ENCODE measurements around the gene AFM. TPM values are rescaled to one million over a fixed set of nuclear protein-coding genes. Genes with fewer than 3 reads are reported as not detected.

AFM gene
- total RNA-seq, 6 donors from 2014 or later, result 0.20 TPM; not detected in 5

DNA sequence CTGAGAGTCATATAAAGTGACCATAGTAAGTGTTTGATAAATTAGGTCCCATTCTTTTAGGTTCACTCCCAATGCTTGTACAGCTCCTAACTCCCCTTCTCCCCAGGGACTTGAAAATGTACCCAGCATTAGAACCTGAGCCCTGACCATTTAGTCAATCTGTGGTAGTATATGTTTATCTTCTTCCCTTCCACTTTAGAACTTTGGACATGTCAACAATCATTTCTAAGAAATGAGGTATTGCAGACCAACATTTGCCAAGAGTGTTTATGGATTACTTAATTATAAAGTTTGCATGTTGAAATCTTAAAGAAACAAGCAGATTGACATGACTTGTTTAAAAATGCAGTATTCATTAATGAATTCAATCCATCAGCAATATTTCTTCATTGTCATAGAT is 26.0 kb downstream of the AFM start:
- no peak overlapping the region for H3K27ac ChIP-seq
- ATAC-seq (ENCODE audit: low FRiP score in 2 of 2) (no peak), DNase-seq (no peak)
- H3K9me3 ChIP-seq, result no peaks in the 10 kb centered on the region
- H3K36me3 ChIP-seq, result no peaks in the 10 kb centered on the region
- no peak for TF ChIP-seq POLR2AphosphoS5 (IDR thresholded peaks at IDR 0.05)
- TF ChIP-seq EP300 (IDR thresholded peaks at IDR 0.05), result no peak
- TF ChIP-seq, protein P1, sequence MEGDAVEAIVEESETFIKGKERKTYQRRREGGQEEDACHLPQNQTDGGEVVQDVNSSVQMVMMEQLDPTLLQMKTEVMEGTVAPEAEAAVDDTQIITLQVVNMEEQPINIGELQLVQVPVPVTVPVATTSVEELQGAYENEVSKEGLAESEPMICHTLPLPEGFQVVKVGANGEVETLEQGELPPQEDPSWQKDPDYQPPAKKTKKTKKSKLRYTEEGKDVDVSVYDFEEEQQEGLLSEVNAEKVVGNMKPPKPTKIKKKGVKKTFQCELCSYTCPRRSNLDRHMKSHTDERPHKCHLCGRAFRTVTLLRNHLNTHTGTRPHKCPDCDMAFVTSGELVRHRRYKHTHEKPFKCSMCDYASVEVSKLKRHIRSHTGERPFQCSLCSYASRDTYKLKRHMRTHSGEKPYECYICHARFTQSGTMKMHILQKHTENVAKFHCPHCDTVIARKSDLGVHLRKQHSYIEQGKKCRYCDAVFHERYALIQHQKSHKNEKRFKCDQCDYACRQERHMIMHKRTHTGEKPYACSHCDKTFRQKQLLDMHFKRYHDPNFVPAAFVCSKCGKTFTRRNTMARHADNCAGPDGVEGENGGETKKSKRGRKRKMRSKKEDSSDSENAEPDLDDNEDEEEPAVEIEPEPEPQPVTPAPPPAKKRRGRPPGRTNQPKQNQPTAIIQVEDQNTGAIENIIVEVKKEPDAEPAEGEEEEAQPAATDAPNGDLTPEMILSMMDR (IDR thresholded peaks at IDR 0.05), result no peak
- no peak for TF ChIP-seq POLR2A (IDR thresholded peaks at IDR 0.05)
- no peak overlapping the region for H3K4me3 ChIP-seq
- H3K4me1 ChIP-seq, result no peaks in the 10 kb centered on the region
- no peaks in the 10 kb centered on the region for H3K27me3 ChIP-seq

DNA sequence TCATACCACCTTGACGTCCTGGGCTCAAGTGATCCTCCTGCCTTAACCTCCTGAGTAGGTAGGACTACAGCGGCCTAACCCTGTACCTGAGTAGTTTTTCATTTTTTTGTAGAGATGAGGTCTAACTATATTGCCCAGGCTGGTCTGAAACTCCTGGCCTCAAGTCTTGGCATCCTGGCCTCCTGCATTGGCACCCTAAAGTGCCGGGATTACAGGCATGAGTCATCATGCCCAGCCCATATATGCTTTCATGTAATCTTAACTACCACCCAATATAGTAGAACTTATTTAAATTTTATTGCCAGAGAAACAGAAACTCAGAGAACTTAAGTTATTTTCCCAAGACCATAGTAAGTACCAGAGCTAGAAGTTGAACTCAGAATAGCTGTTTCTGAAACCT is 27.1 kb downstream of the AFM start:
- Histone ChIP-seq H3K36me3 (no peaks in the 10 kb centered on the region), H3K4me1 (no peaks in the 10 kb centered on the region), H3K27me3 (no peaks in the 10 kb centered on the region), H3K9me3 (no peaks in the 10 kb centered on the region), H3K4me3 (no peak overlapping the region), H3K27ac (no peak overlapping the region)
- WGBS, 2 donors, result 87% methylated on average over 3 of the region's 3 CpGs
- ATAC-seq (ENCODE audit: low FRiP score in 2 of 2) (no peak), DNase-seq (no peak)
- TF ChIP-seq EP300 (IDR thresholded peaks at IDR 0.05) (no peak), POLR2AphosphoS5 (IDR thresholded peaks at IDR 0.05) (no peak), POLR2A (IDR thresholded peaks at IDR 0.05) (no peak)
- TF ChIP-seq, protein P1 (IDR thresholded peaks at IDR 0.05), result no peak

DNA sequence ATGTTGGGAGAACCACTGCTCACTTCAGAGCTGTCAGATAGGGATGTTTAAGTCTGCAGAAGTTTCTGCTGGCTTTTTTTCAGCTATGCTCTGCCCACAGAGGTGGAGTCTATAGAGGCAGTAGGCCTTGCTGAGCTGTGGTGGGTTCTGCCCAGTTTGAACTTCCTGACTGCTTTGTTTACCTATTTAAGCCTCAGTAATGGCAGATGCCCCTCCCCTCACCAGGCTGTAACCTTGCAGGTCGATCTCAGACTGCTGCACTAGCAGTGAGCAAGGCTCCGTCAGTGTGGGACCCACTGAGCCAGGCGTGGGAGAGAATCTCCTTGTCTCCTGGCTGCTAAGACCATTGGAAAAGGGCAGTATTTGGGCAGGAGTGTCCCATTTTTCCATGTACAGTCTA is 36.8 kb downstream of the AFM start:
- DNase-seq (no peak), ATAC-seq (ENCODE audit: low FRiP score in 2 of 2) (no peak)
- no peaks in the 10 kb centered on the region for H3K36me3 ChIP-seq
- no peaks in the 10 kb centered on the region for H3K9me3 ChIP-seq
- no peak overlapping the region for H3K27ac ChIP-seq
- H3K27me3 ChIP-seq, result no peaks in the 10 kb centered on the region
- 66% methylated on average over 3 of the region's 3 CpGs; no CpG with 5 or more reads in 1 of the 2 donors for WGBS, 2 donors
- H3K4me3 ChIP-seq, result no peak overlapping the region
- H3K4me1 ChIP-seq, result no peaks in the 10 kb centered on the region
- TF ChIP-seq POLR2A (IDR thresholded peaks at IDR 0.05), result no peak
- TF ChIP-seq, protein P1 (IDR thresholded peaks at IDR 0.05), result no peak

DNA sequence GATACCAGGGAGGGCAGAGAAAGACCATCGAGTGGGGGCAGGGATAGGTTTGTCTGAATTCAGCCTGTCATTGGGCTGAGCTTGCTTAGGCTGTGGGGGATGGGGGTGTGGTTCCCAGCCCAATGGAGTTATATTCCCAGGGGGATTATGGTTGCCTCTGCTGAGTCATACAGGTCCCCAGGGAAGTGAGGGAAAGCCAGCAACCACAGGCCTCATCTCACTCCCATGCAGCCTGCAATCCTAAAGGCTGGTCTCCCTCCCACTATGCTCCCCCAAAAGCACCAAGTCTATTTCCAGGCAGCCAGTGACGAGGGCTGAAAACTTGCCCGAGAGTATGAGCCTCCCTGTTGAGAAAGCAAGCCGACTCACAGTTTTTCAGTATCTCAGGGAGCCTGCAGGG is 39.3 kb downstream of the AFM start:
- ATAC-seq (ENCODE audit: low FRiP score in 2 of 2), result no peak

DNA sequence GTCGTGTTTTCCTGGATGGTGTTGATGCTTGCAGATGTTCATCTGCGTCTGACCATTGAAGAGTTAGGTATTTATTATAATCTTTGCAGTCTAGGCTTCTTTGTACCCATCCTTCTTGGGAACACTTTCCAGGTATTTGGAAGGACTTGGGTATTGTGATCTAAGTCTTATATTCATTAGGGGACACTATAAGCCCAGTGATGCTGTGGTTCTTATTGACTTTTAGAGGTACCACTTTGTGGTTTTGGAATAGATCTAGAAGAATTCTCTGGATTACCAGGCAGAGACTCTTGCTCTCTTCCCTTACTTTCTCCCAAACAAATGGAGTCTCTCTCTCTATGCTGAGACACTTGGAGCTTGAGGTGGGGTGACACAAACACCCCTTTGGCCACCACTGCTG is 41.6 kb downstream of the AFM start:
- 87 to 93% methylated on average over 2 of the region's 2 CpGs for WGBS, 2 donors
- H3K4me1 ChIP-seq, result no peaks in the 10 kb centered on the region
- TF ChIP-seq POLR2A (IDR thresholded peaks at IDR 0.05), result no peak
- no peak for TF ChIP-seq EP300 (IDR thresholded peaks at IDR 0.05)
- no peak for TF ChIP-seq POLR2AphosphoS5 (IDR thresholded peaks at IDR 0.05)
- TF ChIP-seq, protein P1 (IDR thresholded peaks at IDR 0.05), result no peak

More for the DNA sequence above, 39.3 kb downstream of the AFM start:
- DNase-seq, result no peak
- no peaks in the 10 kb centered on the region for H3K4me1 ChIP-seq
- no peak overlapping the region for H3K4me3 ChIP-seq
- no peak overlapping the region for H3K27ac ChIP-seq
- H3K9me3 ChIP-seq, result no peaks in the 10 kb centered on the region
- WGBS, 2 donors, result 38 to 70% methylated on average over 1 to 4 of the region's 4 CpGs
- no peaks in the 10 kb centered on the region for H3K27me3 ChIP-seq
- H3K36me3 ChIP-seq, result no peaks in the 10 kb centered on the region
- TF ChIP-seq, protein P1 (IDR thresholded peaks at IDR 0.05), result no peak

More for the DNA sequence above, 41.6 kb downstream of the AFM start:
- H3K27ac ChIP-seq, result no peak overlapping the region
- no peak overlapping the region for H3K4me3 ChIP-seq
- H3K36me3 ChIP-seq, result no peaks in the 10 kb centered on the region
- no peak for DNase-seq
- no peaks in the 10 kb centered on the region for H3K9me3 ChIP-seq
- no peak for ATAC-seq (ENCODE audit: low FRiP score in 2 of 2)
- no peaks in the 10 kb centered on the region for H3K27me3 ChIP-seq

All from upper lobe of left lung (tissue), 6 donors.